Measurements from ENCODE around the gene SLC25A17.
A peak's percentile ranks its signal among the peaks of the same experiment; 100 is the strongest.
"Not testable (repeated sequence)": the region's sequence is repeated elsewhere in the genome, so short reads cannot be mapped to it uniquely, and the experiment has no call there.

Gene SLC25A17

GRCh38 chr22:40751250-40751649 lies 67.9 kb downstream of the SLC25A17 start:
- no peak for DNase-seq

- DNase-seq, result no peak
Observed at GRCh38 chr22:40749829-40750228, 69.3 kb downstream of the SLC25A17 start.

- no peak for DNase-seq
Observed at GRCh38 chr22:40748388-40749355, 70.5 kb downstream of the SLC25A17 start.

GRCh38 chr22:40747361-40747760 lies 71.8 kb downstream of the SLC25A17 start:
- DNase-seq, result no peak

GRCh38 chr22:40746428-40747220 lies 72.5 kb downstream of the SLC25A17 start:
- no peak for DNase-seq

- no peak for DNase-seq
Observed at GRCh38 chr22:40743768-40744167, 75.4 kb downstream of the SLC25A17 start.

GRCh38 chr22:40741116-40741515 lies 78.0 kb downstream of the SLC25A17 start:
- DNase-seq, result no peak

GRCh38 chr22:40739721-40740120 lies 79.4 kb downstream of the SLC25A17 start:
- no peak for DNase-seq

GRCh38 chr22:40733919-40734318 lies 85.2 kb downstream of the SLC25A17 start:
- DNase-seq, result no peak

GRCh38 chr22:40732999-40733292 lies 86.2 kb downstream of the SLC25A17 start:
- no peak for DNase-seq

- no peak for DNase-seq
Observed at GRCh38 chr22:40729284-40729683, 89.9 kb downstream of the SLC25A17 start.

GRCh38 chr22:40728731-40729189 lies 90.4 kb downstream of the SLC25A17 start:
- no peak for DNase-seq

- DNase-seq, result no peak
Observed at GRCh38 chr22:40727964-40728615, 91.1 kb downstream of the SLC25A17 start.

- DNase-seq, result no peak
Observed at GRCh38 chr22:40727070-40727963, 91.8 kb downstream of the SLC25A17 start.

- peak; percentile 67 for DNase-seq
Observed at GRCh38 chr22:40726514-40726913, 92.6 kb downstream of the SLC25A17 start.

GRCh38 chr22:40723396-40723933 lies 95.7 kb downstream of the SLC25A17 start:
- DNase-seq, result no peak

- DNase-seq, result no peak
Observed at GRCh38 chr22:40721266-40721665, 97.9 kb downstream of the SLC25A17 start.

GRCh38 chr22:40720538-40721256 lies 98.4 kb downstream of the SLC25A17 start:
- DNase-seq, result no peak

GRCh38 chr22:40720156-40720537 lies 99.0 kb downstream of the SLC25A17 start:
- DNase-seq, result not testable (repeated sequence)
